SU-DHL-6 (cell line): ENCODE measurements around the gene RAI1.

ENCODE experiments used
- H2AFZ ChIP-seq: fragments of 200-600 bp; sonication (generic); 2 replicates; pipeline ENCODE4 v1.6.1; 2014; ENCODE audit warnings: low read depth, mild to moderate bottlenecking, moderate library complexity, mixed read lengths, antibody characterized with exemption, low read length; ENCODE audit not compliant: severe bottlenecking
- H3F3A ChIP-seq: fragments of 200-600 bp; shearing (Covaris generic); 2 replicates; pipeline ENCODE4 v1.6.0; 2016; ENCODE audit warnings: antibody characterized with exemption, mild to moderate bottlenecking; ENCODE audit not compliant: insufficient read depth
- H3K27ac ChIP-seq: fragments of 200-600 bp; sonication (generic); 2 replicates; pipeline ENCODE4 v1.5.1; 2016; ENCODE audit warnings: low read depth, mild to moderate bottlenecking, low read length, moderate library complexity, mixed read lengths
- H3K27me3 ChIP-seq: fragments of 200-600 bp; sonication (generic), shearing (Covaris generic); 2 replicates; pipeline ENCODE4 v1.6.0; 2014; ENCODE audit warnings: mild to moderate bottlenecking, low read length
- H3K36me3 ChIP-seq: fragments of 200-600 bp; sonication (generic); 2 replicates; pipeline ENCODE4 v1.6.1; 2014; ENCODE audit warnings: mild to moderate bottlenecking, low read length, mixed read lengths
- H3K4me2 ChIP-seq: fragments of 300-600, 200-600 bp; shearing (Covaris generic), sonication (generic); 2 replicates; pipeline ENCODE4 v1.6.0; 2014; ENCODE audit warnings: low read length, low read depth, mild to moderate bottlenecking; ENCODE audit not compliant: poor library complexity, severe bottlenecking
- H3K4me3 ChIP-seq: fragments of 200-600 bp; sonication (generic); 2 replicates; pipeline ENCODE4 v1.5.1; 2014; ENCODE audit warnings: antibody characterized with exemption, low read length, mild to moderate bottlenecking, mixed read lengths; ENCODE audit not compliant: insufficient read depth, poor library complexity, severe bottlenecking
- H3K79me2 ChIP-seq: fragments of 200-600 bp; sonication (generic); 2 replicates; pipeline ENCODE4 v1.6.1; 2014; ENCODE audit warnings: mild to moderate bottlenecking, low read length, moderate library complexity; ENCODE audit not compliant: insufficient read depth
- H3K9ac ChIP-seq: fragments of 200-600 bp; sonication (generic); 2 replicates; pipeline ENCODE4 v1.7.0; 2014; ENCODE audit warnings: mild to moderate bottlenecking, low read length
- H3K9me2 ChIP-seq: fragments of 200-600 bp; sonication (generic); replicated peaks from 2 replicates; pipeline ENCODE4 v1.6.1; 2014; ENCODE audit warnings: low read length; ENCODE audit not compliant: insufficient read depth
- H3K9me3 ChIP-seq: fragments of 200-600 bp; sonication (generic); 2 replicates; pipeline ENCODE4 v1.6.1; 2014; ENCODE audit warnings: low read length, mixed read lengths; ENCODE audit not compliant: insufficient read depth
- H4K20me1 ChIP-seq: fragments of 200-600 bp; sonication (generic); 2 replicates; pipeline ENCODE4 v1.6.1; 2014; ENCODE audit warnings: low read depth, mild to moderate bottlenecking, antibody characterized with exemption, low read length, moderate library complexity, mixed read lengths
- EZH2phosphoT487 ChIP-seq: fragments of 200-600 bp; sonication (generic), shearing (Covaris generic); conservative IDR thresholded peaks from 2 replicates; pipeline ENCODE4 v1.6.1; 2018; ENCODE audit warnings: mild to moderate bottlenecking, antibody characterized with exemption, low read length, moderate library complexity, mixed read lengths
- TF ChIP-seq, protein P1 (sequence below): fragments of 200-600 bp; sonication (generic); IDR thresholded peaks from one replicate; pipeline ENCODE4 v1.5.1; 2017; ENCODE audit warnings: antibody characterized with exemption, mild to moderate bottlenecking, low read length, moderate library complexity; ENCODE audit not compliant: insufficient read depth, poor library complexity, severe bottlenecking

Gene RAI1

DNA sequence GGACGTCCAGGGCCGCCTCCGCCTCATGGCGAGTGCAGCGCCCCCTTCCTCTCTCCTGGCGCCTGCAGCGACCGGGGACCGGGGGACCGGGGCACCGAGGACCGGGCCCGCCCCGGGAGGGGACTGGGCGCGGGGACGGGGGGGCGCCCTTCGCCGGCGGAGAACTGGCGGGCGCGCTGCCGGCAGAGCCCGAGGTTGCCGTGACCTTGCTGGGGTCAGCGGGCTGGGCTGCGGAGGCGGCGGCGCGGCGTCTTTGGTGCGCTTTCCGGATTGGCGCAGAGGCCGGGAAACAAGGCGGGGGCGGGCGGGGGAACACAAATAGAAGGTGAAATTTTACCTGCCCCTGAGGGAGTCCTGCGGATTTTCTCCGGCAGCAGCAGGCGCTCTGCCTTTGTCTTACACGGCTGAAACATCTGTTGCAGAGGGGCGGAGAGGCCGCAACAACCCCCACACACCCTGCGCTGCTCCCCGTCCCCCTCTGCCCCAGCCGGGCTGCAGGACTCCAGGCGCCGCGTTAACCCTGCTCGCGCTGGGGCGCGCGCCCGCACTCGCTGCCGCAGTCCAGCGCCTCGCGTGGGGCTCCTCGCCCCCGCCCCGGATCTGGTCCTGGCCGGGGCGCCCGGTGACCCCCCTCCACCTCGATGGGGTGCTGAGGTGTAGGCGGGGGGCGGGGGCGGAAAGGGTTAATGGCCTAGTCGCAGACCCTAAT lies 102.0 kb downstream of the RAI1 start:
- Histone ChIP-seq H3K9me2 (no peaks in the 10 kb centered on the region), H3K36me3 (no peaks in the 10 kb centered on the region), H3K27me3 (no peaks in the 10 kb centered on the region), H4K20me1 (no peaks in the 10 kb centered on the region), H3K9me3 (no peaks in the 10 kb centered on the region), H3K4me3 (peak overlapping the region; percentile 48), H3K27ac (peak overlapping the region; percentile 84), H3K9ac (peak overlapping the region; percentile 53), H3K4me2 (peak overlapping the region; percentile 75), H3F3A (peaks cover 18% of the 10 kb centered on the region), H2AFZ (peak overlapping the region; percentile 81), H3K79me2 (no peaks in the 10 kb centered on the region)
- TF ChIP-seq, protein P1, sequence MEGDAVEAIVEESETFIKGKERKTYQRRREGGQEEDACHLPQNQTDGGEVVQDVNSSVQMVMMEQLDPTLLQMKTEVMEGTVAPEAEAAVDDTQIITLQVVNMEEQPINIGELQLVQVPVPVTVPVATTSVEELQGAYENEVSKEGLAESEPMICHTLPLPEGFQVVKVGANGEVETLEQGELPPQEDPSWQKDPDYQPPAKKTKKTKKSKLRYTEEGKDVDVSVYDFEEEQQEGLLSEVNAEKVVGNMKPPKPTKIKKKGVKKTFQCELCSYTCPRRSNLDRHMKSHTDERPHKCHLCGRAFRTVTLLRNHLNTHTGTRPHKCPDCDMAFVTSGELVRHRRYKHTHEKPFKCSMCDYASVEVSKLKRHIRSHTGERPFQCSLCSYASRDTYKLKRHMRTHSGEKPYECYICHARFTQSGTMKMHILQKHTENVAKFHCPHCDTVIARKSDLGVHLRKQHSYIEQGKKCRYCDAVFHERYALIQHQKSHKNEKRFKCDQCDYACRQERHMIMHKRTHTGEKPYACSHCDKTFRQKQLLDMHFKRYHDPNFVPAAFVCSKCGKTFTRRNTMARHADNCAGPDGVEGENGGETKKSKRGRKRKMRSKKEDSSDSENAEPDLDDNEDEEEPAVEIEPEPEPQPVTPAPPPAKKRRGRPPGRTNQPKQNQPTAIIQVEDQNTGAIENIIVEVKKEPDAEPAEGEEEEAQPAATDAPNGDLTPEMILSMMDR: peak; percentile 11
- TF ChIP-seq EZH2phosphoT487: no peak

DNA sequence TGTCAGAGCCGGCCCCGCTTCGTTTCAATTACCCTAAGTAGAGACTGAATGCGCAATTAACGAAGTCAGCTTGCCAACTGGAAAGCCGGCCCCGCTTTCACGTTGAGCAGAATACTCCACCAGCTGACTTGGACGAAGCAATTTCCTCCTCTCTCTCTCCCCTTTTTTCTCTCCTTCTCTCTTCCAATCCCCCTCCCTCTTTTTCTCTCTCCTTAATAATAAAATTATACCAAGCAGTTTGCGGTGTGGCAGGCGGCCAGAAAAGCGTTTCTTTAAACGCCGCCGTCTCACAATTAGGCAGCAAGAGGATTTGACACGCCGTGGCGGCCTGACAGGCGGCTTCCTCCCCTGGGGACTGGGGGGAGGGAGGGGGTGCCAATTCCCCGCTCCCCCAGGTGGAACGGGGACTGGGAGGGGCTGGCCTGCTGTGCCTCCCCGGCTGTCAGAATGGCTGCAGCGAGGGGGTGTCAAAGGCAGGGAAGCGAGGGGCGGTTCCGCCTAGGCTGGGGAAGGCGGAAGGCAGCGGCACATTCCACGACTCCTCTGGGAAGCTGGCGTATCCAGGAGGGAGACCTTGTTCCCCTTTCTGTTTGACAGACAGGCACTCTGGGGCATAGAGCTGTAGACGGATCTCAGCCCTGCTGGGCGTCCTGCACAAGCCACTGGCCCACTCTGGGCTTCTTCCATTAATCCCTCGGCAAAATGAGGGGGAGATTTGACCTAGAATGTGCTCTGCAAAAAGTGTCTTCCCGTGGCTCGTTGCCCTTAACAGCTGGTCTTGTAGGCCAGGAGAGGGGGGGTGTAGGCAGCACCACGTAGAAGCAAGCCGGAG lies 102.8 kb downstream of the RAI1 start:
- H4K20me1 ChIP-seq: no peaks in the 10 kb centered on the region
- no peaks in the 10 kb centered on the region for H3K27me3 ChIP-seq
- H3K36me3 ChIP-seq: no peaks in the 10 kb centered on the region
- H3K9ac ChIP-seq: peak overlapping the region; percentile 53
- no peaks in the 10 kb centered on the region for H3K9me3 ChIP-seq
- H3K9me2 ChIP-seq: no peaks in the 10 kb centered on the region
- H3K79me2 ChIP-seq: no peaks in the 10 kb centered on the region
- peaks cover 18% of the 10 kb centered on the region for H3F3A ChIP-seq
- H3K27ac ChIP-seq: peak overlapping the region; percentile 84
- peak overlapping the region; percentile 48 for H3K4me3 ChIP-seq
- TF ChIP-seq EZH2phosphoT487: no peak
- TF ChIP-seq, protein P1: no peak
- peak overlapping the region; percentile 75 for H3K4me2 ChIP-seq
- no peak overlapping the region for H2AFZ ChIP-seq

DNA sequence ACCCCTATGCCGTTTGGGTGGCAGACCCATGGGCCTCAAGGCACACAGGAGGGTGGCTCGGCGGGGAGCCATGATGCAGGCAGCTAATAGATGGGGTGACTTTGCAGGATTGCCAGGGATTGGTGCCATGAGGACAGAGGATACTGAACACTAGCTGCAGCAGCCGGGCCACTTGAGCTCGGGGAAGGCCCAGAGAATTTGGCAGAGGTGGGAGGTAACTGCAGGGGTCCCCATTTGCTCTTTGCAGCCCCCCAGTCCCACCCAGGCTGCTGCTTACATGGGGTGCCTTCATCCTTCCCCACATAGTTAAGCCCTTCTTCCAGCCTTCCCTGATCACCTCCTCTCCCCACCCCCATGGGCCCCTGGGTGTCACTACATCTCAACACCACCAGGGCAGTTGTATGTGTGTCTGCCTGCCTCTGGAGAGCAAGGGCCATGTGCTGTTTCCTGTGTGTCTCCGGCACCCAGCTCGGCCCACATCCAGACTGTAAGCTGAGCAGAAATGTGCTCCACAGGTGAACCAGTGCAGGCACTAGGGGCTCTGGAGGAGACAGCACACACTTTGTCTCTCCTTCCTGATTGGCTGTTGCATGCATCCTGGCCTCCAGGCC lies 103.5 kb downstream of the RAI1 start:
- Histone ChIP-seq H3K79me2 (no peaks in the 10 kb centered on the region), H3K36me3 (no peaks in the 10 kb centered on the region), H3K27ac (peak overlapping the region; percentile 84), H3K27me3 (no peaks in the 10 kb centered on the region), H3K9me3 (no peaks in the 10 kb centered on the region), H2AFZ (no peak overlapping the region), H3K9ac (peak overlapping the region; percentile 53; the same call in 1 of the 2 replicates), H3F3A (peaks cover 18% of the 10 kb centered on the region), H3K4me3 (no peak overlapping the region), H4K20me1 (no peaks in the 10 kb centered on the region), H3K9me2 (no peaks in the 10 kb centered on the region), H3K4me2 (peak overlapping the region; percentile 75)
- no peak for TF ChIP-seq EZH2phosphoT487
- TF ChIP-seq, protein P1: no peak
